Retinal pigment epithelial cell (primary cell): ENCODE results near the gene PTPRA.
A peak's percentile ranks its signal among the peaks of the same experiment; 100 is the strongest.

Experiments used
- DNase-seq: peaks from one replicate; pipeline ENCODE4 v3.0.0-alpha.2; 2010; ENCODE audit warnings: low read depth
- H3K4me3 ChIP-seq: 2 replicates; pipeline ENCODE4 v1.5.1; 2011; ENCODE audit warnings: mild to moderate bottlenecking, low read length, control low read depth, moderate library complexity
- CTCF ChIP-seq: conservative IDR thresholded peaks from 2 replicates; pipeline ENCODE4 v1.5.1; 2011; ENCODE audit warnings: low read depth, low read length, control low read depth, inconsistent platforms

The PTPRA gene

GRCh38 chr20:2835331-2835796, 37.9 kb upstream of the PTPRA start:
- TF ChIP-seq CTCF = no peak
- DNase-seq = no peak

GRCh38 chr20:2836035-2836434, 37.2 kb upstream of the PTPRA start:
- no peak for DNase-seq
- TF ChIP-seq CTCF = no peak
- H3K4me3 ChIP-seq = no peak overlapping the region

More at GRCh38 chr20:2835331-2835796, 37.9 kb upstream of the PTPRA start:
- no peak overlapping the region for H3K4me3 ChIP-seq

GRCh38 chr20:2837221-2837960, 35.9 kb upstream of the PTPRA start:
- no peak for TF ChIP-seq CTCF
- DNase-seq = no peak
- no peak overlapping the region for H3K4me3 ChIP-seq

GRCh38 chr20:2838170-2838797, 35.0 kb upstream of the PTPRA start:
- no peak overlapping the region for H3K4me3 ChIP-seq
- no peak for DNase-seq
- no peak for TF ChIP-seq CTCF

- H3K4me3 ChIP-seq = no peak overlapping the region
- DNase-seq = no peak
- TF ChIP-seq CTCF = no peak
Measured at GRCh38 chr20:2838847-2839671, 34.2 kb upstream of the PTPRA start.

- DNase-seq = no peak
Measured at GRCh38 chr20:2839732-2840137, 33.5 kb upstream of the PTPRA start.

More at GRCh38 chr20:2839732-2840137, 33.5 kb upstream of the PTPRA start:
- no peak for TF ChIP-seq CTCF
- H3K4me3 ChIP-seq = peak overlapping the region; percentile 86
